WI38 (cell line): ENCODE results near the gene RERG.
"Not testable (repeated sequence)": the region's sequence is repeated elsewhere in the genome, so short reads cannot be mapped to it uniquely, and the experiment has no call there.

Source experiments
- H3K4me3 ChIP-seq: 2 replicates; pipeline ENCODE4 v1.5.1; 2011; ENCODE audit warnings: low read depth, mild to moderate bottlenecking, control low read depth, low read length
- TF ChIP-seq, protein P1 (sequence below): IDR thresholded peaks from 2 replicates; pipeline ENCODE4 v1.5.1; 2012; ENCODE audit warnings: low read depth, mild to moderate bottlenecking, control low read depth, low read length

The RERG gene

DNA sequence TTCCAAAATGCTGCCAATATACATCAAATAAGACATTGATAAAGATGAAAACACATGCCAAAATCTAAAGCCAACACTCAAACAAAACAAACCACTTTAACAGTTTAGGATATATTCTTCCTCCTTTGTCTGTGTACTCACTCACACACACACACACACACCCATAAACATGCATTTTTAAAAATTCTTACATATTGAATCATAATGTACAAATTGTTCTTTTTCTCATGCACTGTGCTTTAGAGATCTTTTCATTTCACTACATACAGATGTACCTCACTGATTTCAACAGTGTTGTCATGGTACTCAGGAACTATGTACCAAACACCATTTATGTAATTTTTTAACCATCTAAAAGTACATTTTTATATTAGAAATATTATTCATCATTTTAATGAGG lies 9.5 kb upstream of the RERG start:
- TF ChIP-seq, protein P1, sequence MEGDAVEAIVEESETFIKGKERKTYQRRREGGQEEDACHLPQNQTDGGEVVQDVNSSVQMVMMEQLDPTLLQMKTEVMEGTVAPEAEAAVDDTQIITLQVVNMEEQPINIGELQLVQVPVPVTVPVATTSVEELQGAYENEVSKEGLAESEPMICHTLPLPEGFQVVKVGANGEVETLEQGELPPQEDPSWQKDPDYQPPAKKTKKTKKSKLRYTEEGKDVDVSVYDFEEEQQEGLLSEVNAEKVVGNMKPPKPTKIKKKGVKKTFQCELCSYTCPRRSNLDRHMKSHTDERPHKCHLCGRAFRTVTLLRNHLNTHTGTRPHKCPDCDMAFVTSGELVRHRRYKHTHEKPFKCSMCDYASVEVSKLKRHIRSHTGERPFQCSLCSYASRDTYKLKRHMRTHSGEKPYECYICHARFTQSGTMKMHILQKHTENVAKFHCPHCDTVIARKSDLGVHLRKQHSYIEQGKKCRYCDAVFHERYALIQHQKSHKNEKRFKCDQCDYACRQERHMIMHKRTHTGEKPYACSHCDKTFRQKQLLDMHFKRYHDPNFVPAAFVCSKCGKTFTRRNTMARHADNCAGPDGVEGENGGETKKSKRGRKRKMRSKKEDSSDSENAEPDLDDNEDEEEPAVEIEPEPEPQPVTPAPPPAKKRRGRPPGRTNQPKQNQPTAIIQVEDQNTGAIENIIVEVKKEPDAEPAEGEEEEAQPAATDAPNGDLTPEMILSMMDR: no peak
- no peak overlapping the region for H3K4me3 ChIP-seq

DNA sequence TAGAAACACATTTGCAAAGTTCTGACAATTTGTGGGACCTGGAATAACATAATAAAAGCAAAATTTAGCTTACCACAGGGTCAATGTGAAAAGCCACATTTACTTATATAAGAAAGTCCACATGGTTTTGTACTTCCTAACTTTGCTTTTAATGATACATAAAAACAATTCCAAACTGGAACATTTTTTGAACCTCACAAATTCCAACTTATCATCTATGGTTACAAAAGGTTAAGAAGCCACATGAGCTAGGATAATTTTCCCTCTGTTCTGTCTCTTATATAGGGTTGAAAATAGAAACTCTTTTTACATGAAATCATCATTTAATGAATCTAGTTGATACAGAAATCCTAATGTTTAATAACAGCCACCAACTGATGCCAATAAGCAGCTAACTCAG lies 8.9 kb upstream of the RERG start:
- no peak overlapping the region for H3K4me3 ChIP-seq
- TF ChIP-seq, protein P1: no peak

DNA sequence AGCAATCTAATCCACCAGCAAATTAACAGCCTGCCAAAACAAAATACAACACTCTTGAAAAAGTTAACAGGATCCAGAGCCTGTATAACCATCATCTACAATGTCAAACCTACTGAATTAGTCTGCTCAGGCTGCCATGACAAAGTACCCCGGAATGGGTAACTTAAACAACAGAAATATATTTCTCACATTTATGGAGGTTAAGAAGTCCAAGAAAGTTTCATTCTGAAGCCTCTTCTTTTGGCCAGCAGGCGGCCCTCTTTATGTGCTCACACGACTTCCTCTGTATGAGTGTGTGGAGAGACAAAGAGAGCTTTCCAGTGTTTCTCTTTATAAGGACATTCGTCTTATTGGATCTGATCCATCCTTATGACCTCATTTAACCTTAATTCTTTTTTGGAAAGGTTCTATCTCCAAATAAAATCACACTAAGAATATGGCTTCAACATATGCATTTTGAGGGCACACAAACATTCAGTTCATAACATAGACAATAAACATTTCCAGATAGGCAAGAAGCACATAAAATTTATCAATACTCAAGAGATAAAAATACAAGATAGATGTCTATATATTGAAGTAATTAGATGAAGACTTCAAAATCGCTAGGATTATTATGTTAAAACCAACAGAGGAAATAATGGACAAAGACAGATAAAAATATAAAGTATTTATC lies 5.9 kb upstream of the RERG start:
- H3K4me3 ChIP-seq: no peak overlapping the region
- TF ChIP-seq, protein P1: peak; percentile 56

DNA sequence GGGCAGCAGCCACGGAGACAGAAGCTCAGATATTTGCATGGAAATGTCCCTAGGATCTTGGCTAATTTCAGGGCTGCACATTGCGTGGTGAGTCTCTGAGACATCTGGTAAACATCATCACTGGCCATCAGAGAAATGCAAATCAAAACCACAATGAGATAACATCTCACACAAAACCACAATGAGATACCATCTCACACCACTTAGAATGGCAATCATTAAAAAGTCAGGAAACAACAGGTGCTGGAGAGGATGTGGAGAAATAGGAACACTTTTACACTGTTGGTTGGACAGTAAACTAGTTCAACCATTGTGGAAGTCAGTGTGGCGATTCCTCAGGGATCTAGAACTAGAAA lies 4.6 kb upstream of the RERG start:
- H3K4me3 ChIP-seq: not testable (repeated sequence)

DNA sequence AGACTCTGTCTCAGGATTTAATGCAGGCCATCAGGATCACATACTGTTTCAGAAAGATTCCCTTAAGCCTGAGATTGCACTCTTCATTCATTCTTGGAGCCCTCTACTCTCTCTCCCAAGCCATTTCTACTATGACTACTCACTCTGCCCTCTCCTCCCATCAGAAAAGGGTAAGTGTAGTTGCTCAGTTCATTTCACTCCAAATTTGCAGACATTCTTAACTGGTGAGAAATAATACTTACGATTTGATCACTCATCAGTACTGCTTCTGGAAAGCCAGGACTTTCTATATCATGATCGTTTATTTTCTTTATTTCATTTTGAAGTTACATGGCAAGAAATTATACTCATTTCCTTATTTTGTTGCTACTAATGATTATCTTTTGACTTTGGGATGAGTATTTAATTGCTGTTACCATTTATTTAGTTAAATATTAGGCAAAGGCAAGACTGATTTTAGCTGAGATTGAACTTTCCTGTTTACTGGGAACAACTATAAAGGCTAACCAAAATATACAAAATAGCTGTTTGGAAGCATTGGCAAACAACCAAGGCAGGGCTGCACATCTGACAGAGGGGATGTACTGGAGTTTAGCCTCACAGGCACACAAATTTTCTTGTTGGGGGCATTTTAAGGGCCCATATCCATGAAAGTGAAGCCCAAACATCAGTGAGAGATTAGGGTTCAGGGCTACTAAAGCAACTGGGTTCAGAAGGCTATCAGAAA lies 4.1 kb upstream of the RERG start:
- H3K4me3 ChIP-seq: no peak overlapping the region
- TF ChIP-seq, protein P1: no peak

GRCh38 chr12:15222219-15222618 lies 1.0 kb upstream of the RERG start:
- H3K4me3 ChIP-seq: no peak overlapping the region
- TF ChIP-seq, protein P1: no peak

DNA sequence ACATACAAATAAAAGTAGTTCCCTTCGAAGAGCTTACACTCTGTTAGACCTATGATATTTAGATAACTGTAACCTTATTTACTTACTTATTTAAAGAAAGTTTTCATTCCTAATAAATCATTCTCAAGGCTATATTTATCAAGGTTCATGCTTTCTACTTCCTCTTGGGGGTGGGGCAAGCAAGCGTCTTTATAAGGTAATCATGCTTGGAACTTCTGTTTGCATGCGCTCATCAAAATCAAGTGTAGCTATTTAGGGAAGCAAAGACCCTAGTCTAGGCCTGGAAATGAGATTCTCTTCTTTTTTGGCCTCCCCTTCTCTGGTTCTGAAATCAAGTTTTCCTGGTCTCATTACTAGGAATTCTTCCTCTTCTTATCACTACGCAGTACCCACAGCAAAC lies 766 bp downstream of the RERG start:
- TF ChIP-seq, protein P1: no peak
- H3K4me3 ChIP-seq: no peak overlapping the region
